HepG2 (cell line): ENCODE data around the gene CDHR1. TPM values are rescaled to one million over a fixed set of nuclear protein-coding genes. Genes with fewer than 3 reads are reported as not detected.
A peak's percentile ranks its signal among the peaks of the same experiment; 100 is the strongest.

ENCODE experiments used
- ATAC-seq: fragments of 200-7000 bp; cut with Tn5 transposase; 3 replicates; pipeline ENCODE4 v1.9.1; 2020; ENCODE audit warnings: mild to moderate bottlenecking, moderate library complexity
- BruUV-seq: library from RNA; stranded (reverse); fragments of 400-500 nt; replicated peaks from 2 replicates; lab custom pipeline; 2021; lab: Mats Ljungman, UMichigan
- CTCF ChIA-PET: fragments of 300-600 bp; formaldehyde crosslinking; extraction: SDS; loops from one replicate; lab custom pipeline; 2021; ENCODE audit warnings: low total read pairs, inconsistent platforms, low intra/inter-chr PET ratio; lab: Yijun Ruan, JAX
- POLR2A ChIA-PET: fragments of 350-600 bp; sonication (Branson Sonifier 250); formaldehyde crosslinking; loops from one replicate; lab custom pipeline; 2020; ENCODE audit warnings: antibody characterized with exemption, inconsistent platforms; lab: Yijun Ruan, JAX
- DNase-seq: peaks from one replicate; pipeline ENCODE4 v3.0.0-alpha.2; 2015; ENCODE audit warnings: low spot score
- FAIRE-seq: peaks from 3 replicates; lab custom pipeline; 2011; peaks lifted over from hg19 to GRCh38; lab: Jason Lieb, UNC
- H2AFZ ChIP-seq: one replicate; pipeline ENCODE4 v1.6.1; 2011; ENCODE audit warnings: low read length, inconsistent platforms
- H3K27ac ChIP-seq: fragments of 300-600 bp; 3 replicates; pipeline ENCODE4 v1.8.0; 2011; ENCODE audit warnings: mixed run types, mild to moderate bottlenecking, mixed read lengths, low read length, inconsistent platforms; ENCODE audit not compliant: insufficient read depth; ENCODE audit errors: extremely low read length
- H3K27me3 ChIP-seq, 2 experiments: fragments of 200-600 bp in 1 of 2; 2 replicates in 1 of 2; 3 replicates in 1 of 2; pipeline versions ENCODE4 v1.6.0 to v1.8.0; 2011; ENCODE audit warnings: low read length in 2 of 2, mild to moderate bottlenecking in 2 of 2, moderate library complexity in 2 of 2, inconsistent platforms in 1 of 2; ENCODE audit not compliant: insufficient read depth in 2 of 2, control insufficient read depth in 1 of 2
- H3K36me3 ChIP-seq, 2 experiments: fragments of 200-600 bp in 1 of 2; replicated peaks in 1 of 2; 2 replicates in 1 of 2; 3 replicates in 1 of 2; pipeline versions ENCODE4 v1.5.1 to v1.8.0; 2011; ENCODE audit warnings: low read length in 2 of 2, inconsistent platforms in 1 of 2; ENCODE audit not compliant: insufficient read depth in 2 of 2, control insufficient read depth in 1 of 2
- H3K4me1 ChIP-seq: 2 replicates; pipeline ENCODE4 v1.5.1; 2012; ENCODE audit warnings: low read length, inconsistent platforms; ENCODE audit not compliant: insufficient read depth
- H3K4me2 ChIP-seq: 2 replicates; pipeline ENCODE4 v1.6.0; 2011; ENCODE audit warnings: low read depth, low read length, inconsistent platforms
- H3K4me3 ChIP-seq, 3 experiments: fragments of 200-600 bp in 1 of 3; sonication (generic), shearing (Covaris generic) in 1 of 3; replicated peaks in 1 of 3; 2 replicates each; pipeline ENCODE4 v1.5.1; 2011 to 2016; ENCODE audit warnings: low read length in 3 of 3, inconsistent platforms in 2 of 3, low read depth in 2 of 3, mild to moderate bottlenecking in 2 of 3, control low read depth in 1 of 3, mixed read lengths in 1 of 3; ENCODE audit not compliant: insufficient read depth in 1 of 3
- H3K79me2 ChIP-seq: one replicate; pipeline ENCODE4 v1.6.1; 2011; ENCODE audit warnings: low read length, inconsistent platforms; ENCODE audit not compliant: insufficient read depth
- H3K9ac ChIP-seq: 2 replicates; pipeline ENCODE4 v1.6.0; 2011; ENCODE audit warnings: mild to moderate bottlenecking, low read depth, low read length, inconsistent platforms; ENCODE audit not compliant: insufficient read depth
- H3K9me3 ChIP-seq: 2 replicates; pipeline ENCODE4 v1.5.1; 2012; ENCODE audit warnings: mild to moderate bottlenecking, low read length
- H4K20me1 ChIP-seq: 2 replicates; pipeline ENCODE4 v1.6.0; 2011; ENCODE audit warnings: inconsistent platforms, mild to moderate bottlenecking, low read length, moderate library complexity; ENCODE audit not compliant: insufficient read depth
- DDIT3 ChIP-seq: sonication (generic); formaldehyde crosslinking; IDR thresholded peaks from 2 replicates; pipeline ENCODE4 v1.4.0; 2020; ENCODE audit warnings: mild to moderate bottlenecking, missing genetic modification reagents
- GATAD2A ChIP-seq: IDR thresholded peaks from 2 replicates; pipeline ENCODE4 v1.6.1; 2016
- HNF4A ChIP-seq: sonication (generic); formaldehyde crosslinking; IDR thresholded peaks from 2 replicates; pipeline ENCODE4 v1.4.0; 2020; ENCODE audit warnings: missing genetic modification reagents
- KDM6A ChIP-seq: IDR thresholded peaks from 2 replicates; pipeline ENCODE4 v1.6.1; 2016; ENCODE audit warnings: low read depth
- NKX3-1 ChIP-seq: sonication (generic); formaldehyde crosslinking; IDR thresholded peaks from 2 replicates; pipeline ENCODE4 v1.5.0; 2020; ENCODE audit warnings: missing genetic modification reagents
- ZFY ChIP-seq: sonication (generic); formaldehyde crosslinking; IDR thresholded peaks from 2 replicates; pipeline ENCODE4 v1.4.0; 2020; ENCODE audit warnings: missing genetic modification reagents
- ZNF644 ChIP-seq: IDR thresholded peaks from 2 replicates; pipeline ENCODE4 v1.6.1; 2016; ENCODE audit warnings: low read depth
- ZNF687 ChIP-seq: sonication (generic); formaldehyde crosslinking; IDR thresholded peaks from 2 replicates; pipeline ENCODE4 v1.5.1; 2020; ENCODE audit warnings: mild to moderate bottlenecking, missing genetic modification reagents, moderate library complexity
- ZNF777 ChIP-seq: sonication (generic); formaldehyde crosslinking; IDR thresholded peaks from 2 replicates; pipeline ENCODE4 v1.4.0; 2020; ENCODE audit warnings: missing genetic modification reagents
- ZNF780A ChIP-seq: sonication (generic); formaldehyde crosslinking; IDR thresholded peaks from 2 replicates; pipeline ENCODE4 v1.8.0; 2022; ENCODE audit warnings: mild to moderate bottlenecking, missing genetic modification reagents, moderate library complexity
- ZSCAN9 ChIP-seq: IDR thresholded peaks from 2 replicates; pipeline ENCODE4 v1.6.1; 2016; ENCODE audit warnings: borderline replicate concordance
- WGBS: methylation state at CpG from one replicate; pipeline ENCODE4 v1.1.6; 2017; ENCODE audit warnings: low lambda C conversion rate; 5-methylcytosine and 5-hydroxymethylcytosine counted together
- in situ Hi-C: cut with HindIII; loops from 2 replicates; pipeline ENCODE4 v1.10.0; 2017; ENCODE audit warnings: low pct_unique_long_range_greater_than_20kb; ENCODE audit not compliant: extremely low pct_ligation_motif_present
- intact Hi-C: fragments of 100-400 bp; cut with micrococcal nuclease; formaldehyde crosslinking; loops from one replicate; pipeline ENCODE4 v1.10.0; 2022; ENCODE audit not compliant: unreplicated experiment
- polyA plus RNA-seq, 8 experiments: library from polyadenylated mRNA; depleted of rRNA in 3 of 8; stranded (reverse) in 7 of 8; unstranded in 1 of 8; fragments of >200 nt; fragmentation: Illumina TruSeq in 4 of 8; extraction: Trizol in 4 of 8; gene quantifications; 2 replicates each; pipeline versions ENCODE4 v1.2.1 to v1.2.3, GENCODE V29; 2011 to 2016; ENCODE audit warnings: low read depth in 4 of 8, missing spikeins in 1 of 8, mixed read lengths in 1 of 8; ENCODE audit not compliant: insufficient read depth in 1 of 8
- total RNA-seq, 5 experiments: library from RNA; depleted of rRNA; stranded (reverse); fragments of >200 nt; fragmentation: Illumina TruSeq; extraction: Trizol; gene quantifications; 2 replicates each; pipeline ENCODE4 v1.2.3, GENCODE V29; 2016; ENCODE audit warnings: low read depth in 1 of 5
- TF ChIP-seq, protein P1 (sequence below): sonication (generic); formaldehyde crosslinking; IDR thresholded peaks from 2 replicates; pipeline ENCODE4 v1.4.0; 2020; ENCODE audit warnings: missing genetic modification reagents, borderline replicate concordance
- TF ChIP-seq, protein P2 (sequence below): sonication (generic); formaldehyde crosslinking; IDR thresholded peaks from 2 replicates; pipeline ENCODE4 v1.5.0; 2020; ENCODE audit warnings: missing genetic modification reagents
- TF ChIP-seq, protein P3 (sequence below): sonication (generic); formaldehyde crosslinking; IDR thresholded peaks from 2 replicates; pipeline ENCODE4 v1.5.0; 2020; ENCODE audit warnings: mild to moderate bottlenecking, missing genetic modification reagents, moderate library complexity

CDHR1 gene
- total and polyA plus RNA-seq, 2 of the 13 experiments (the other 11 are each of a cell fraction or from before 2014, with no cell fraction given), result 0.04 to 0.09 TPM

DNA sequence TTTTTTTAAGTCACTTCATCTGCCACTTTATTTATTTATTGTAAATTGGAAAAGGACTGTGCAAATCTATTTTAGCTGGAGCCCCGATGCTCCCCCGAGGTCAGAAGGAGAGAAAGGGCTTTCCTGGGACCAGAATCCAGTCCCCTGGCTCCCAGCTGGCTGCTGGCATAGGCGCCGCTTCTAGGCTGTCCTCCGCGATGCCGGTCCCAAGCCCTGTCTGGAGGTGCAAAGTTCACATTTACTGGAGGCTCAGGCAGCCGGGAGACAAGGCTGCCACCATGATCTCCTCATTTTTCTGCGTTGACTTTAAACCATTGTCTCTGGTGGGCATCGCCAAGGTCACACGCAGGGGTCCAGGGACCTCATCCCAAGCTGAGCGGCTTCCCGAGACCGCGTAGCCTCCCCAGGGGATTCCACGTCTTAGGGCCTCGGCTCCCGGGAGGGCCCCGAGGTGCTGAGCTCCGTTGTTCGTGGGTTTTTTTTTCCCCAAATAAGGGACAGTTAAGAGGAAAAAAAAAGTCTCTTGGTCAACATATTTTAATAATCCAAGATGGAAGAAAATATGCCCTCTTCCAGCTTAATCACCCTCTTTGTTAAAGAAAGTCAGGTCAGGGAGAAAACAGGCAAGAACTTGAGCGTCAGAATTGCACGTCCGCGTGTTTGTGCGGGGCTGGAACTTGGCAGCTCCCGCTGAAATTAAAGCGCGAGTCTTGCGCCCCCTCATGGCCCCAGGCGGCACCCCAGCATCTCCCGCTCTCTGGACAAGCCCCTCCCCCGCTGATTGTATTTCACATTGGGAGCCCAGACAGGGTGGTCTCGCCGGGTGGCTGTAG lies 62.4 kb downstream of the CDHR1 start:
- no peak overlapping the region for H3K27ac ChIP-seq
- 28% methylated on average over 33 of the region's 35 CpGs for WGBS
- DNase-seq (peak; percentile 22), FAIRE-seq (no peak), ATAC-seq (peak; percentile 82)
- H3K27me3 ChIP-seq, result peaks cover 0 to 6% of the 10 kb centered on the region in 2 experiments; a peak in 2 of 5 replicates
- POLR2A ChIA-PET, result no interaction called here
- intact Hi-C loops, result loop anchor here (1.0 kb wide), 1 partner anchor 27 kb away; no protein-coding TSS in a partner anchor
- peaks cover 9% of the 10 kb centered on the region for H3K4me1 ChIP-seq
- H3K36me3 ChIP-seq, result no peaks in the 10 kb centered on the region
- BruUV-seq, result no TSS peak
- CTCF ChIA-PET, result no interaction called here
- H2AFZ ChIP-seq, result no peak overlapping the region
- H3K9ac ChIP-seq, result no peak overlapping the region
- H3K79me2 ChIP-seq, result no peaks in the 10 kb centered on the region
- peak overlapping the region; percentile 50 for H3K4me2 ChIP-seq
- H3K4me3 ChIP-seq, result peak overlapping the region in 1 of 3 experiments; percentile 50; a peak in 1 of 6 replicates
- no peaks in the 10 kb centered on the region for H4K20me1 ChIP-seq
- no peaks in the 10 kb centered on the region for H3K9me3 ChIP-seq
- in situ Hi-C loops, result no loop called here
- TF ChIP-seq, protein P1, sequence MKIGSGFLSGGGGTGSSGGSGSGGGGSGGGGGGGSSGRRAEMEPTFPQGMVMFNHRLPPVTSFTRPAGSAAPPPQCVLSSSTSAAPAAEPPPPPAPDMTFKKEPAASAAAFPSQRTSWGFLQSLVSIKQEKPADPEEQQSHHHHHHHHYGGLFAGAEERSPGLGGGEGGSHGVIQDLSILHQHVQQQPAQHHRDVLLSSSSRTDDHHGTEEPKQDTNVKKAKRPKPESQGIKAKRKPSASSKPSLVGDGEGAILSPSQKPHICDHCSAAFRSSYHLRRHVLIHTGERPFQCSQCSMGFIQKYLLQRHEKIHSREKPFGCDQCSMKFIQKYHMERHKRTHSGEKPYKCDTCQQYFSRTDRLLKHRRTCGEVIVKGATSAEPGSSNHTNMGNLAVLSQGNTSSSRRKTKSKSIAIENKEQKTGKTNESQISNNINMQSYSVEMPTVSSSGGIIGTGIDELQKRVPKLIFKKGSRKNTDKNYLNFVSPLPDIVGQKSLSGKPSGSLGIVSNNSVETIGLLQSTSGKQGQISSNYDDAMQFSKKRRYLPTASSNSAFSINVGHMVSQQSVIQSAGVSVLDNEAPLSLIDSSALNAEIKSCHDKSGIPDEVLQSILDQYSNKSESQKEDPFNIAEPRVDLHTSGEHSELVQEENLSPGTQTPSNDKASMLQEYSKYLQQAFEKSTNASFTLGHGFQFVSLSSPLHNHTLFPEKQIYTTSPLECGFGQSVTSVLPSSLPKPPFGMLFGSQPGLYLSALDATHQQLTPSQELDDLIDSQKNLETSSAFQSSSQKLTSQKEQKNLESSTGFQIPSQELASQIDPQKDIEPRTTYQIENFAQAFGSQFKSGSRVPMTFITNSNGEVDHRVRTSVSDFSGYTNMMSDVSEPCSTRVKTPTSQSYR (CRISPR knock-in tag), result peak; percentile 83
- TF ChIP-seq, protein P2, sequence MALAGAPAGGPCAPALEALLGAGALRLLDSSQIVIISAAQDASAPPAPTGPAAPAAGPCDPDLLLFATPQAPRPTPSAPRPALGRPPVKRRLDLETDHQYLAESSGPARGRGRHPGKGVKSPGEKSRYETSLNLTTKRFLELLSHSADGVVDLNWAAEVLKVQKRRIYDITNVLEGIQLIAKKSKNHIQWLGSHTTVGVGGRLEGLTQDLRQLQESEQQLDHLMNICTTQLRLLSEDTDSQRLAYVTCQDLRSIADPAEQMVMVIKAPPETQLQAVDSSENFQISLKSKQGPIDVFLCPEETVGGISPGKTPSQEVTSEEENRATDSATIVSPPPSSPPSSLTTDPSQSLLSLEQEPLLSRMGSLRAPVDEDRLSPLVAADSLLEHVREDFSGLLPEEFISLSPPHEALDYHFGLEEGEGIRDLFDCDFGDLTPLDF, result peak; percentile 29; the same call in 1 of the 2 replicates
- peak; percentile 79 for TF ChIP-seq HNF4A (CRISPR knock-in tag)
- TF ChIP-seq ZNF644 (CRISPR knock-in tag), result peak; percentile 77
- TF ChIP-seq GATAD2A (CRISPR knock-in tag), result no peak
- no peak for TF ChIP-seq KDM6A
- peak; percentile 51; the same call in 1 of the 2 replicates for TF ChIP-seq ZNF777 (CRISPR knock-in tag)
- TF ChIP-seq ZSCAN9 (CRISPR knock-in tag), result no peak
- no peak for TF ChIP-seq ZFY (CRISPR knock-in tag)
- TF ChIP-seq DDIT3, result no peak
- no peak for TF ChIP-seq ZNF780A (CRISPR knock-in tag)
- TF ChIP-seq ZNF687 (CRISPR knock-in tag), result peak; percentile 64
- TF ChIP-seq, protein P3, sequence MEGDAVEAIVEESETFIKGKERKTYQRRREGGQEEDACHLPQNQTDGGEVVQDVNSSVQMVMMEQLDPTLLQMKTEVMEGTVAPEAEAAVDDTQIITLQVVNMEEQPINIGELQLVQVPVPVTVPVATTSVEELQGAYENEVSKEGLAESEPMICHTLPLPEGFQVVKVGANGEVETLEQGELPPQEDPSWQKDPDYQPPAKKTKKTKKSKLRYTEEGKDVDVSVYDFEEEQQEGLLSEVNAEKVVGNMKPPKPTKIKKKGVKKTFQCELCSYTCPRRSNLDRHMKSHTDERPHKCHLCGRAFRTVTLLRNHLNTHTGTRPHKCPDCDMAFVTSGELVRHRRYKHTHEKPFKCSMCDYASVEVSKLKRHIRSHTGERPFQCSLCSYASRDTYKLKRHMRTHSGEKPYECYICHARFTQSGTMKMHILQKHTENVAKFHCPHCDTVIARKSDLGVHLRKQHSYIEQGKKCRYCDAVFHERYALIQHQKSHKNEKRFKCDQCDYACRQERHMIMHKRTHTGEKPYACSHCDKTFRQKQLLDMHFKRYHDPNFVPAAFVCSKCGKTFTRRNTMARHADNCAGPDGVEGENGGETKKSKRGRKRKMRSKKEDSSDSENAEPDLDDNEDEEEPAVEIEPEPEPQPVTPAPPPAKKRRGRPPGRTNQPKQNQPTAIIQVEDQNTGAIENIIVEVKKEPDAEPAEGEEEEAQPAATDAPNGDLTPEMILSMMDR, result peak; percentile 74
- TF ChIP-seq NKX3-1 (CRISPR knock-in tag), result 0 out of 2 replicates have a peak, but pooled peaks have one; percentile 44
